NCI-H146 (cell line): Measurements from ENCODE around the gene GSTP1.
"Not testable (repeated sequence)": the region's sequence is repeated elsewhere in the genome, so short reads cannot be mapped to it uniquely, and the experiment has no call there.

Experiments
- DNase-seq: peaks from one replicate; lab custom pipeline; 2025; lab: John Stamatoyannopoulos, UW

Gene GSTP1

GRCh38 chr11:67563705-67564114, 19.9 kb upstream of the GSTP1 start:
- DNase-seq = not testable (repeated sequence)

- no peak for DNase-seq
Observed at GRCh38 chr11:67564230-67564629, 19.4 kb upstream of the GSTP1 start.

DNA sequence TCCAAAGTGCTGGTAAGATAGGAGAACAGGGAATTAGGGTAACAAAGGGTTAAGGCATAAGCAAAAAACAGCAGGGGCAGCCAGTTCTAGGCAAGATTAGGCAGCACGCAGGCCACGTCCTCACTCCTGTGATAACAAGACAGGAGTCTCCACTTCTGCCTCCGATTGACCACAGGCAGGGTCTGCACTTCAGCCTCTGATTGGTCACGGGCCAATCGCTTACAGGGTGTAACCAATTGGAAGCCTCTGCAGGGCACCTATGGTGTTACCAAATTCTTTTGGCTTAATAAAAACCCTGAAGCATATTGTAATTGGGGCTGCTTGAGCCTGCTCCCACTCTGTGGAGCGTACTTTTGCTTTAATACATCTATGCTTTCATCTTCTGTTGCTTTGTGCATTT, 12.2 kb upstream of the GSTP1 start:
- no peak for DNase-seq

DNA sequence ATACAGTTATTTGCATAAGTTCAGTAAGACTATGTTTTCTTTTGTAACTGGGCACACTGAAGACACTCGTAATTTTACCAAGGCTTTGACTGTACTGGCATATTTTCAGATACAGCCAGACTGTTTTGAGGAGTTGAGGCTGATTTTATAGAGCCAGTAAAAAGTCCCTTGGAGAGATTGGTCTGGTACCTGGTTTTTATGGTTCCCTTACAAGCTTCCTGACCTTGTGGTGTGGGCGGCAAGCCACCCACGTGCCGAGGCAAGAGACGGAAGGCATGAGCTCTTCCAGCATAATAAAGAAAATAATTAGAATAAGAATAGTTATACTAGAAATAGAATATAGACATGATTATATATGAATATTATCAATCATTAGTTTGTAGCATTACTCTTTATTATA, 11.3 kb upstream of the GSTP1 start:
- no peak for DNase-seq

DNA sequence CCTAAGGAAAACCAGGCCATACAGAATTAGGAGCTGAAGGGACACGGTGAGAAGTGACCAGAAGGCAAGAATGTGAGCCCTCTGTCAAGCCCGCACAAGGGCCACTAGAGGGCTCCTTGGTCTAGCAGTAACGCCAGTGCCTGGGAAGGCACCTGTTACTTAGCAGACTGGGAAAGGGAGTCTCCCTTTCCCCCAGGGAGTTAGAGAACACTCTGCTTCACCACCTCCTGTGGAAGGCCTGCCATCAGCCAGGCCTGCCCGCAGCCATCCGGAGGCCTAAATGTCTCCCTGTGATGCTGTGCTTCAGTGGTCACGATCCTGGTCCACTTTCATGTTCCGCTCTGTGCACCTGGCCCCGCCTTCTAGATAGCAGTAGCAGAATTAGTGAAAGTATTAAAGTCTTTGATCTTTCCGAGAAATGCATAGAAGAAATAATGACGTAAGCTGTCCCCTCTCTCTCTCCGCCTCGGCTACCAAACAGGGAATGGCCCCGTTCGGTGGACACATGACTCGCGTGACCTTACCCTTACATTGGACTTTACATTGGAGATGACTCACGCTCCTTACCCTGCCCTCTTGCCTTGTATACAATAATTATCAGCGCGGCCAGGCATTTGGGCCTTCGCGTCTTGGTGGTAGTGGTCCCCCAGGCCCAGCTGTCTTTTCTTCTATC, 10.7 kb upstream of the GSTP1 start:
- peak; percentile 81 for DNase-seq

DNA sequence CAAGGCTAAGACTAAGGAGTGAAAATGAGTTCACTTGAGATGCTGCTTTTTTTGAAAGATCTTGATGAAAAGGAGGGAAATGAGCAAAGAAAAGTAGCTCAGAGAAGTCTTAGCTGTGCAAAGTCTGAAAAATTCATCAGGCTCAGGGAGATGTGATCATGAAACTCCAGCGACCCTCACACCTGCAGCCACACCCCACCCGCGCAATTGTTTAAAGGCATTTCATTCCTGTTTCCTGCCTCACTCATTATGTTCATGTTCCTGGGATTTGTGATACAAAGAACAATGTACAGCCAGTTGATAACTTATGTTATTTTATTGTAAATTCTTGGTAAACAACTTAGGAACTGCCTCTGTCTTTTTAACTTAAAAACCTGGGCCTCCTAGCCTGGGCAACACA, 8.7 kb upstream of the GSTP1 start:
- no peak for DNase-seq

- no peak for DNase-seq
Observed at GRCh38 chr11:67576735-67577475, 6.7 kb upstream of the GSTP1 start.

DNA sequence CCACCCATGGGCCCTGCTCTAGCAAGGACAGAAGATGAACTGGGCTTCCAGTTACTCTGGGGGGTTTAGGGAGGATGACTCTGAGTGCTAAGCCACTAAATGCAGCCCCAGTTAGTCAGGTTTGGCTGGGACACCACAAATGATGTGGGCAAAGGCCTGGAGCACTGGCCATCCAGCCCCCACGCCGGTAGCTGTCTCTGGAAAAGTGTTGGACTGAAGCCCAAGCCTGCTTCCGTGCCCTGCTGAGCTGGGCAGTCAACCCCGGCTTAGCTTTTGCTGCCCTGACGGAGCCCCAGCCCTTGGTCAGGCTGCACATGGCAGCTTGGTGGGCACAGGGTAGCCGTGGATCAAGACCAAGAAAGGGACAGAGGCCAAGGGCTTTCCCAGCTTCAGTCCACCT, 5.7 kb upstream of the GSTP1 start:
- DNase-seq = no peak

GRCh38 chr11:67581469-67581868, 2.1 kb upstream of the GSTP1 start:
- DNase-seq = no peak

DNA sequence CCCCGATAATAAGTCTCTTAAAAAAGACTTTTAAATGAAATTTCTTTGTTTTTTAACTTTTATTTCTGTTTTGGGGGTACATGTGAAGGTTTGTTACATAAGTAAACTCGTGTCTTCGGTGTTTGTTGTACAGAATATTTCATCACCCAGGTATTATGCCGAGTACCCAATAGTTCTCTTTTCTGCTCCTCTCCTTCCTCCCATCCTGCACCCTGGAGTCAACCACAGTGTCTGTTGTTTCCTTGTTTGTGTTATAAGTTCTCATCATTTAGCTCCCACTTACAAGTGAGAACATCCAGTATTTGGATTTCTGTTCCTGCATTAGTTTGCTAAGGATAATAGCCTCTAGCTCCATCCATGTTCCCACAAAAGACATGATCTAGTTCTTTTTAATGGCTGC, 1.6 kb upstream of the GSTP1 start:
- no peak for DNase-seq

GRCh38 chr11:67584205-67584880, 731 bp downstream of the GSTP1 start:
- DNase-seq = no peak

DNA sequence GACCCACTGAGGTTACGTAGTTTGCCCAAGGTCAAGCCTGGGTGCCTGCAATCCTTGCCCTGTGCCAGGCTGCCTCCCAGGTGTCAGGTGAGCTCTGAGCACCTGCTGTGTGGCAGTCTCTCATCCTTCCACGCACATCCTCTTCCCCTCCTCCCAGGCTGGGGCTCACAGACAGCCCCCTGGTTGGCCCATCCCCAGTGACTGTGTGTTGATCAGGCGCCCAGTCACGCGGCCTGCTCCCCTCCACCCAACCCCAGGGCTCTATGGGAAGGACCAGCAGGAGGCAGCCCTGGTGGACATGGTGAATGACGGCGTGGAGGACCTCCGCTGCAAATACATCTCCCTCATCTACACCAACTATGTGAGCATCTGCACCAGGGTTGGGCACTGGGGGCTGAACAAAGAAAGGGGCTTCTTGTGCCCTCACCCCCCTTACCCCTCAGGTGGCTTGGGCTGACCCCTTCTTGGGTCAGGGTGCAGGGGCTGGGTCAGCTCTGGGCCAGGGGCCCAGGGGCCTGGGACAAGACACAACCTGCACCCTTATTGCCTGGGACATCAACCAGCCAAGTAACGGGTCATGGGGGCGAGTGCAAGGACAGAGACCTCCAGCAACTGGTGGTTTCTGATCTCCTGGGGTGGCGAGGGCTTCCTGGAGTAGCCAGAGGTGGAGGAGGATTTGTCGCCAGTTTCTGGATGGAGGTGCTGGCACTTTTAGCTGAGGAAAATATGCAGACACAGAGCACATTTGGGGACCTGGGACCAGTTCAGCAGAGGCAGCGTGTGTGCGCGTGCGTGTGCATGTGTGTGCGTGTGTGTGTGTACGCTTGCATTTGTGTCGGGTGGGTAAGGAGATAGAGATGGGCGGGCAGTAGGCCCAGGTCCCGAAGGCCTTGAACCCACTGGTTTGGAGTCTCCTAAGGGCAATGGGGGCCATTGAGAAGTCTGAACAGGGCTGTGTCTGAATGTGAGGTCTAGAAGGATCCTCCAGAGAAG, 1.6 kb downstream of the GSTP1 start:
- DNase-seq = no peak

- DNase-seq = peak; percentile 41
Observed at GRCh38 chr11:67585911-67586310, 2.3 kb downstream of the GSTP1 start.

DNA sequence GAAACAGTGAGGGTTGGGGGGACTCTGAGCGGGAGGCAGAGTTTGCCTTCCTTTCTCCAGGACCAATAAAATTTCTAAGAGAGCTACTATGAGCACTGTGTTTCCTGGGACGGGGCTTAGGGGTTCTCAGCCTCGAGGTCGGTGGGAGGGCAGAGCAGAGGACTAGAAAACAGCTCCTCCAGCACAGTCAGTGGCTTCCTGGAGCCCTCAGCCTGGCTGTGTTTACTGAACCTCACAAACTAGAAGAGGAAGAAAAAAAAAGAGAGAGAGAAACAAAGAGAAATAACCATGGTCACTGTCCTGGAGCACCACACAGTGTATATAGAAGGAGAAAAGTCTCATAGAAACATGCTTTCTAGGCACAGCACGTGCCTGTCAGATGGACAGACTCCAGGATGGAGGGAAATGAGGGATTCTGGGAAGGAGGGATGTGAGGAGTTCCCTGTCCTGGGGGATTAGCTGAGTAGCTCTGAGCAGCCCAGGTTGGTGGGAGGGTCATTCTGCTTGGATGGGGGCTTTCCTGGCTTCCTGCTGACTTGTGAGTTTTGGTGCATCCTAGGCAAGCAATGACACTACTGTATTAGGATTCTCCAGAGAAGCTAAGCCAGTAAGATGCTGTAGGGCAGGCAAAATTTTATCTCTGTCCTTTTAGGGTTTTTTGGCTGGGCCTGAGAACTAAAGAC, 3.1 kb downstream of the GSTP1 start:
- no peak for DNase-seq

DNA sequence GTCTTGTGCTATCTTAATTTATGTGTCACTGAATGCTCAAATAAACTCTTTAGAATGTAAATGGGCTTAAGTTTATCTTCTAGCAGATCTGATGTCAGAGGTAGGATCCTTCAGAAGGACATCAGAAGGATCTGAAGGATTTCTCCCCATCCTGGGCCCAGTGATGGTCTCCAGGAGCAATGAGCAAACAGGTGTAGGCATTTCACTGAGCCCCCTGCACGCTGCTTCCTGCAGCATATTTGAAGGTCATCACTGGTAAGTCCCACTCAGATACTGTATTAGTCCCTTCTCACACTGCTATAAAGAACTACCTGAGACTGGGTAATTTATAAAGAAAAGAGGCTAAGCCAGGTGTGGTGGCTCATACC, 4.5 kb downstream of the GSTP1 start:
- DNase-seq = no peak

GRCh38 chr11:67588899-67589415, 5.3 kb downstream of the GSTP1 start:
- not testable (repeated sequence) for DNase-seq

DNA sequence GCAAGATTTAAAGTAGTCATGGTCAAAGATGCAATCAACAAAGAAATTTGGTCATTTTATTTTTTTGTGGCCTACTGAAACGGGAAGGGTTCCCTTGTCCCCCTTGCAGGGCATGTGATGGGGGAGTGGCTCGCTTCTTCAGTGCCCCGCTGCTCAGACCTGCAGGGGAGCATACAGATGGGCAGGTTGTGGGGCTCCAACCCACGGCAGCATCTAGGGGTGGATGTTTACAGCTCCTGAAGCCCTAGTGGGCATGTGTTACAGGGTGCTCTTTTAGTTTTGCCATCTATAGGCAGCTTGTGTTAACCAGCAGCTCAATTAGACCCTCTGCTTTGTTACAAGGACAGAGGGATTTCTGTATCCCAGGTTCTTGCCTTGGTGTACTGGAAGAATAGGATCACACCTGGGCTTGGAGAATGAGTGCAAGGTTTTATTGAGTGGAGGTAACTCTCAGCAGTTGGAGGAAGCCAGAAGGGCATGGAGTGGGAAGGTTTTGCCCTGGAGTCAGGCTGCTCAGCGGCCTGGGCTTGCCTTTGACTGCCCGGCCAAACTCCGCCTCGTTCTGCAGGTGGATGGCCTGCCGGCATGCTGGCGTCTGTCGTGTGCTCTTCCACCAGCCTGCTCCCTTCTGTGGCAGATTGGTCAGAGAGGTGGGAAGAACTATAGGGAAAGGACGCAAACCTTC, 9.4 kb downstream of the GSTP1 start:
- no peak for DNase-seq

GRCh38 chr11:67593565-67593905, 9.9 kb downstream of the GSTP1 start:
- no peak for DNase-seq

DNA sequence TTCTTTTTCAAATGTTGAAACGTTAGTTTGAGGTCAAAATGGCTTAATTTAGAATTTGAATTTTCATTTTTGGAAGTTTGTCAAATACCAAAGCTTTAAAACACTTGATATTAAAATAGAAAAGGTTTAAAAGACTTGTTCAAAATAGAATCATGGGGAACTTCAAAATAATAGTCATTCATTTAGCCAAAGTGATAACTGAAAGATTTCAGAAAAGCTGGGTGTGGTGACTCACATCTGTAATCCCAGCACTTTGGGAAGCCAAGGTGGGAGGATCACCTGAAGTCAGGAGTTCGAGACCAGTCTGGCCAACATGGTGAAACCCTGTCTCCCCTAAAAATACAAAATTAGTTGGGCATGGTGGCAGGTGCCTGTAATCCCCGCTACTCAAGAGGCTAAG, 10.9 kb downstream of the GSTP1 start:
- DNase-seq = no peak

- DNase-seq = no peak
Observed at GRCh38 chr11:67596753-67597300, 13.2 kb downstream of the GSTP1 start.
